Activated naive CD4-positive, alpha-beta T cell treated with anti-CD3 and anti-CD28 coated beads, Interleukin-2, amount 10 ng/mL, durations not matched to agents 7 days and 5 days (primary cell): ENCODE data around the gene RDX.
"Not testable (repeated sequence)": the region's sequence is repeated elsewhere in the genome, so short reads cannot be mapped to it uniquely, and the experiment has no call there.

ENCODE experiments used
- CTCF ChIA-PET: fragments of 350-600 bp; sonication (Branson Sonifier 250); formaldehyde crosslinking; loops from one replicate; lab custom pipeline; 2021; ENCODE audit warnings: antibody characterized with exemption; lab: Charles Lee
- DNase-seq: peaks from one replicate; pipeline ENCODE4 v3.0.0-alpha.2; 2020
- H3K27ac Mint-ChIP-seq: one replicate; pipeline ENCODE4 v1.8.0; 2021; ENCODE audit warnings: mild to moderate bottlenecking, moderate library complexity, mixed read lengths
- H3K27me3 Mint-ChIP-seq: one replicate; pipeline ENCODE4 v1.8.0; 2021; ENCODE audit warnings: mild to moderate bottlenecking, mixed read lengths
- H3K36me3 Mint-ChIP-seq: one replicate; pipeline ENCODE4 v1.8.0; 2021; ENCODE audit warnings: mixed read lengths
- H3K4me1 Mint-ChIP-seq: one replicate; pipeline ENCODE4 v1.8.0; 2021; ENCODE audit warnings: mixed read lengths
- H3K4me3 Mint-ChIP-seq: one replicate; pipeline ENCODE4 v1.8.0; 2021; ENCODE audit warnings: mild to moderate bottlenecking, moderate library complexity, mixed read lengths
- H3K9me3 Mint-ChIP-seq: one replicate; pipeline ENCODE4 v1.8.0; 2021; ENCODE audit warnings: mixed read lengths

Gene RDX

GRCh38 chr11:110196241-110196754 is 100.1 kb downstream of the RDX start:
- Mint-ChIP-seq H3K4me3 (no peak overlapping the region), H3K9me3 (no peaks in the 10 kb centered on the region), H3K27ac (no peak overlapping the region), H3K36me3 (no peaks in the 10 kb centered on the region), H3K4me1 (peaks cover 13% of the 10 kb centered on the region), H3K27me3 (peaks cover 11% of the 10 kb centered on the region)
- CTCF ChIA-PET = interaction anchor here (6.0 kb wide), 1 partner anchor 171 kb away, joined by 63 read pairs; no protein-coding TSS in a partner anchor
- DNase-seq = no peak

- H3K9me3 Mint-ChIP-seq, DNase-seq, H3K36me3 Mint-ChIP-seq, H3K4me3 Mint-ChIP-seq, H3K27ac Mint-ChIP-seq: not testable (repeated sequence)
- Mint-ChIP-seq H3K4me1 (peaks cover 13% of the 10 kb centered on the region), H3K27me3 (peaks cover 11% of the 10 kb centered on the region)
- CTCF ChIA-PET = interaction anchor here (0.8 to 1.1 kb wide), 2 partner anchors 183 to 239 kb away, joined by 3 to 4 read pairs; no protein-coding TSS in a partner anchor
These were observed 102.1 kb downstream of the RDX start for GRCh38 chr11:110194211-110194766.

- DNase-seq, H3K9me3 Mint-ChIP-seq, CTCF ChIA-PET, H3K27ac Mint-ChIP-seq, H3K4me3 Mint-ChIP-seq, H3K36me3 Mint-ChIP-seq: not testable (repeated sequence)
- Mint-ChIP-seq H3K4me1 (peaks cover 13% of the 10 kb centered on the region), H3K27me3 (peaks cover 11% of the 10 kb centered on the region)
These were observed 103.7 kb downstream of the RDX start for GRCh38 chr11:110192604-110193282.

GRCh38 chr11:110190885-110191284 is 105.5 kb downstream of the RDX start:
- no peak overlapping the region for H3K4me3 Mint-ChIP-seq
- H3K27me3 Mint-ChIP-seq = peaks cover 11% of the 10 kb centered on the region
- CTCF ChIA-PET = interaction anchor here (1.1 kb wide), 1 partner anchor 10 kb away, joined by 3 read pairs; no protein-coding TSS in a partner anchor
- H3K27ac Mint-ChIP-seq = no peak overlapping the region
- no peaks in the 10 kb centered on the region for H3K9me3 Mint-ChIP-seq
- no peak for DNase-seq
- H3K36me3 Mint-ChIP-seq = no peaks in the 10 kb centered on the region
- peaks cover 13% of the 10 kb centered on the region for H3K4me1 Mint-ChIP-seq

- H3K9me3 Mint-ChIP-seq = no peaks in the 10 kb centered on the region
- H3K27me3 Mint-ChIP-seq = no peaks in the 10 kb centered on the region
- DNase-seq = no peak
- H3K4me1 Mint-ChIP-seq = peaks cover 8% of the 10 kb centered on the region
- H3K4me3 Mint-ChIP-seq = no peak overlapping the region
- H3K27ac Mint-ChIP-seq = no peak overlapping the region
- H3K36me3 Mint-ChIP-seq = no peaks in the 10 kb centered on the region
- CTCF ChIA-PET = no interaction called here
These were observed 108.7 kb downstream of the RDX start for GRCh38 chr11:110187731-110188130.

- CTCF ChIA-PET = interaction anchor here (0.9 kb wide), 1 partner anchor 246 kb away, joined by 3 read pairs; no protein-coding TSS in a partner anchor
- no peak for DNase-seq
These were observed 109.5 kb downstream of the RDX start for GRCh38 chr11:110186867-110187266.

GRCh38 chr11:110186456-110186855 is 110.0 kb downstream of the RDX start:
- Mint-ChIP-seq H3K4me1 (no peaks in the 10 kb centered on the region), H3K27ac (no peak overlapping the region), H3K4me3 (no peak overlapping the region), H3K27me3 (no peaks in the 10 kb centered on the region), H3K9me3 (no peaks in the 10 kb centered on the region), H3K36me3 (no peaks in the 10 kb centered on the region)
- CTCF ChIA-PET = interaction anchor here (0.6 to 1.9 kb wide), 4 partner anchors 12 to 246 kb away, joined by 3 to 7 read pairs (median 4); no protein-coding TSS in a partner anchor
- DNase-seq = no peak

More at GRCh38 chr11:110186867-110187266, 109.5 kb downstream of the RDX start:
- no peaks in the 10 kb centered on the region for H3K9me3 Mint-ChIP-seq
- no peak overlapping the region for H3K27ac Mint-ChIP-seq
- H3K4me3 Mint-ChIP-seq = no peak overlapping the region
- H3K36me3 Mint-ChIP-seq = no peaks in the 10 kb centered on the region
- peaks cover under 1% of the 10 kb centered on the region for H3K4me1 Mint-ChIP-seq
- H3K27me3 Mint-ChIP-seq = no peaks in the 10 kb centered on the region

- Mint-ChIP-seq H3K36me3 (no peaks in the 10 kb centered on the region), H3K9me3 (no peaks in the 10 kb centered on the region), H3K27me3 (no peaks in the 10 kb centered on the region), H3K4me3 (no peak overlapping the region), H3K27ac (no peak overlapping the region), H3K4me1 (no peaks in the 10 kb centered on the region)
- no peak for DNase-seq
- CTCF ChIA-PET = interaction anchor here (1.5 to 1.9 kb wide), 3 partner anchors 11 to 15 kb away, joined by 3 to 7 read pairs (median 4); no protein-coding TSS in a partner anchor
These were observed 110.8 kb downstream of the RDX start for GRCh38 chr11:110185599-110185998.

GRCh38 chr11:110185121-110185591 is 111.3 kb downstream of the RDX start:
- no peak for DNase-seq
- H3K36me3 Mint-ChIP-seq = no peaks in the 10 kb centered on the region
- H3K4me3 Mint-ChIP-seq = no peak overlapping the region
- CTCF ChIA-PET = interaction anchor here (1.5 to 1.9 kb wide), 3 partner anchors 11 to 16 kb away, joined by 3 to 7 read pairs (median 4); no protein-coding TSS in a partner anchor
- H3K4me1 Mint-ChIP-seq = no peaks in the 10 kb centered on the region
- H3K27me3 Mint-ChIP-seq = no peaks in the 10 kb centered on the region
- no peaks in the 10 kb centered on the region for H3K9me3 Mint-ChIP-seq
- H3K27ac Mint-ChIP-seq = no peak overlapping the region

GRCh38 chr11:110184456-110184855 is 112.0 kb downstream of the RDX start:
- Mint-ChIP-seq H3K4me3 (no peak overlapping the region), H3K27ac (no peak overlapping the region), H3K27me3 (no peaks in the 10 kb centered on the region), H3K36me3 (no peaks in the 10 kb centered on the region), H3K9me3 (no peaks in the 10 kb centered on the region), H3K4me1 (no peaks in the 10 kb centered on the region)
- CTCF ChIA-PET = interaction anchor here (1.5 to 1.9 kb wide), 2 partner anchors 15 to 17 kb away, joined by 3 to 7 read pairs; no protein-coding TSS in a partner anchor
- DNase-seq = no peak

- no peak overlapping the region for H3K4me3 Mint-ChIP-seq
- H3K4me1 Mint-ChIP-seq = no peaks in the 10 kb centered on the region
- no peaks in the 10 kb centered on the region for H3K36me3 Mint-ChIP-seq
- H3K27ac Mint-ChIP-seq = no peak overlapping the region
- no peaks in the 10 kb centered on the region for H3K27me3 Mint-ChIP-seq
- no peak for DNase-seq
- no peaks in the 10 kb centered on the region for H3K9me3 Mint-ChIP-seq
- CTCF ChIA-PET = no interaction called here
These were observed 113.5 kb downstream of the RDX start for GRCh38 chr11:110182886-110183285.

GRCh38 chr11:110179064-110179463 is 117.3 kb downstream of the RDX start:
- no peak for DNase-seq
- Mint-ChIP-seq H3K4me3 (no peak overlapping the region), H3K27me3 (peaks cover 7% of the 10 kb centered on the region), H3K4me1 (peaks cover 2% of the 10 kb centered on the region), H3K27ac (no peak overlapping the region), H3K9me3 (no peaks in the 10 kb centered on the region), H3K36me3 (no peaks in the 10 kb centered on the region)
- CTCF ChIA-PET = no interaction called here

GRCh38 chr11:110177086-110177456 is 119.3 kb downstream of the RDX start:
- CTCF ChIA-PET = interaction anchor here (1.0 kb wide), 1 partner anchor 200 kb away, joined by 3 read pairs; no protein-coding TSS in a partner anchor
- no peak overlapping the region for H3K27ac Mint-ChIP-seq

GRCh38 chr11:110176366-110177085 is 119.9 kb downstream of the RDX start:
- CTCF ChIA-PET = no interaction called here
- Mint-ChIP-seq H3K27ac (no peak overlapping the region), H3K4me3 (no peak overlapping the region)

More at GRCh38 chr11:110177086-110177456, 119.3 kb downstream of the RDX start:
- peaks cover 6% of the 10 kb centered on the region for H3K4me1 Mint-ChIP-seq
- H3K27me3 Mint-ChIP-seq = peaks cover 8% of the 10 kb centered on the region
- no peak overlapping the region for H3K4me3 Mint-ChIP-seq
- H3K9me3 Mint-ChIP-seq = no peaks in the 10 kb centered on the region
- H3K36me3 Mint-ChIP-seq = no peaks in the 10 kb centered on the region
- DNase-seq = no peak

More at GRCh38 chr11:110176366-110177085, 119.9 kb downstream of the RDX start:
- no peaks in the 10 kb centered on the region for H3K9me3 Mint-ChIP-seq
- peaks cover 6% of the 10 kb centered on the region for H3K4me1 Mint-ChIP-seq
- DNase-seq = no peak
- peaks cover 8% of the 10 kb centered on the region for H3K27me3 Mint-ChIP-seq
- H3K36me3 Mint-ChIP-seq = no peaks in the 10 kb centered on the region
